Umbilical cord (tissue), 2 donors: ENCODE data around the gene HGF. TPM values are rescaled to one million over a fixed set of nuclear protein-coding genes. Genes with fewer than 3 reads are reported as not detected.

Experiments used
- DNase-seq: peaks from one replicate; pipeline ENCODE4 v3.0.0-alpha.2; 2015; ENCODE audit warnings: low spot score
- total RNA-seq: library from RNA; depleted of rRNA; stranded (reverse); fragments of >200 nt; gene quantifications from one replicate; pipeline ENCODE4 v1.2.3, GENCODE V29; 2014; ENCODE audit warnings: low replicate concordance; ENCODE audit not compliant: insufficient read depth

HGF gene
- total RNA-seq, 1 donor from 2014 or later: 57.1 TPM

DNA sequence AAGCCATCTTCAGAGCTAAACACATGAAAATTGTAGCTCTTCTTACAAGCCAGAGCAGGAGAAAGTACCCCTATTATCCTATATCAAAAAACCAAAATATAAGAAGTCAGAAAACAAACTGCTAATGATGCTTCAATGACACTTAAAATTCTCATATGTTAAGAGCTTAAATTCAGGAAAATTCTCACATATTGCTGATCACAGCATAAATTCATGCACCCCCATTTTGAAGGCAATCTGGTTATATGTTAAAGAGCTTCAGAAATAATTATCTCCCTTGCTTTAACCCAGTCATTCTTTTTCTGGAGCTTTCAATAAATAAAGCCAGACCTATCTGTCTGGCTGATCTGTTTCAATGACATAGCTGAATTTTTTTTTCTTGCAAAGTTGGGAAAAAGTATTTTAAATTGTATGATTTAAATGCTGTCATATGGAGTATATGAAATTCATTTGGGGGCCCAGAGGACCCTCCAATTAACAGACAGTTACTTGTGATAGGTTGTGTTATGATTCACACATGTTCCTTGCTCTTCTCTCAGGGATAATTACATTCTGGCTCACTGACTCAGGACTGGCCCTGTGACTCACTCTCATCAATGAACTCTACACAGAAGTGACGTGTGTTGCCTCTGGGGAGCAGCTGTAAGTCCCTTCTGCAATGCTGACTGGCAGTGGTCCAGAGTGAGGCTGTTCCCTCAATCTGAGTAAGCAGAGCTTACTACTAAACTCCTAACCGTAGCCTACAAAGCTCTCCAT lies 85.2 kb downstream of the HGF start:
- peak; percentile 98 for DNase-seq

DNA sequence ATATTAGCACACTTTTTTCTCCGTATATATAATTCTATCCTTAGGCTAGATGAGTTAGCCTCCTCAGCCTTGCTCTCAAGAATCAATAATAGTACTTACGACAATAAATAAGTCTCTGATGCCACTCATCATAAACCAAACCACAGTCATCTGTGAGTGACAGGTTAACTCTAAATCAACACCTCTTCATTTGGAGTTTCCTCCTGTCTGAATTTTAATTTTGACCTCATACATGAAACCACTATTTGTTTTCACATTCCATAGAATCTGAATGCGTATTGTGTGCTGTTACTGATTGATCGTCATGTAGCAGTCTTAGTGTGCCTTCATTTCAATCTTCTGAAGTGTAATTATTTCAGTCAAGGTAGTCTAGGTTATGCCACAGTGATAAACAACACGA lies 85.8 kb downstream of the HGF start:
- no peak for DNase-seq

DNA sequence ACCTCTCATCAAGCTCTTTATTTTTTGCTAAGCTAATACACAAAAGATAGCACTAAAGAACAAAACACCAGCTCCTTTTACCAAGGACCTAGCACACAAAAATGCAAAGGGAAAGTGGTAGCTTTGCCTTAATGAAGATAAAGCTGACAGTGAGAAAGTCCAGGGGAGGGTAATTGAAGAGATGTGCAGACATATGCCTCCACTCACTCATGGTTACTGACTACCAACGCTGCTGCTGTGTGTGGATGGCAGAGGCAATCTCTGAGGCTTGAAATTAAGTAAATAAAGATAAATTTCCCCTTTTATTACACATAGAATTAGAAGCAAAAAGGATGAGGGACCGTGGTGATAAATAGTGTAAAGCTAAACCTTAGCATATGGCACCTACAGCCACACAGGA lies 87.0 kb downstream of the HGF start:
- no peak for DNase-seq

DNA sequence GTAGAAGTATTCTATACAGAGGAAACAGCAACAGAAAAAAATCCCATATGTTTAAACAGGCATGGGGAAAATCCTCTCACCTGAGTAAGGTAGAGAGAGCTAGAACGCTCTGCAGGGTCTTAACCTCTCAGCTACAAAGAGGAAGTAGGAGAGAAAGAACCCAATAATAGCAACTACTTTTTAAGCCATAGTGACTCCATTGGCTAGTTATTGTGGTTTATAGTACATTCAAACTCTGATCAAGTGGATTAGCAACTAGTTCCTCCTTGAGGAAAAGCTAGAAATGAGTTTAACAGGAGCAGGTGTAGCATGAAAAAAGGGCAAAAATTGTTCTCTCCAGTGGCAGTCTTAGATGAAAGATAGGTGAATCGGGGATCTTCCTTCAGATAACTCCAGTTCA lies 89.7 kb downstream of the HGF start:
- DNase-seq: no peak

DNA sequence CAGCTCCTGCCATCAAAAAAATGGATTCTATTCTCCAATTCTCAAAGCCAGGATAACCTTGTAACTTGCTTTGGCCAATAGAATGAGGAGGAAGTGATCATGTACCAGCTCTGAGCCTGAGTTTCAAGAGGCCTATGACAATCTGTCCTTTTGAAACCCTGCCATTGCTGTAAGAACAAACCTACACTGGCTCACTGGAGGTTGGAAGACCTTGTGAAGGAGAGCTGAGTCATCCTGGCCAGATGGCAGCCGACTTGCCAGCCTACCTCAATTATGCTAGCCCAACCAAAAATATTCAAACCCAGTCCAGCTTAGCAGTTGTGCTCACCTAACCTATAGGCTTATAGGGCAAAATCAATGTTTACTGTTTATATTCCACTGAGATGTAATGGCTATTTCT lies 93.0 kb downstream of the HGF start:
- DNase-seq: no peak

DNA sequence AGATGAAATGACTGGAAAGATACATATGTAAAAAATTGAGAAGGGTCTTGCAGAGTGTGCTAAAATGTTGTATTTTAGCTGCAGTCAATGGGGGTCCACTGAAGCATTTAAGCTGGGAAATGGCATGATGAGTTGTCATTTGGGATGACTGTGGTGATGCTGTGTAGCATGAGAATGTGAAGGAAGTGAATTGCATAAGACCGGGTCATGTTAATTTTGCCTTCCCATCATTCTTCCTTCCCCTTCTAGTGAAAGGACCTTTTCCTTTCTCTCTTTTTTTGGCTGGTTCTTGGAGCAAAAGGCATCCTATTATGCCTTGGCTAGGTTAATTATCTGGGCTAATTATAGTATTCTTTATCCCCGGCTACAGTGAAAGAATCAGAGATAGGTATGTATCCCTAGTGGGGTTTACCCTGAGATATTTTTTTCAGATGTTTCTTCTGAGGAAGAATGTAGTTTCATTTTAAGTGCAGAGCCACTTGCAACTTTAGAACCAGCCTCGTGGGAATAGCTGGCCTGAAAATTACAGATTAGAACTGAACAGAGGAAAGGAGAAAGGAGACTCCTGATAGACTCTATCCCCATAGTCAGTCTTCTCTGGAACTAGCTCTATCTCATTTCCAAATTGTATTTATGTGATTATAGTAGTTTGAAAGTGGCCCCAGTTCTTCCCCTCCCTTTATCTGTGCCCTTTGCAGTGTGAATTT lies 93.6 kb downstream of the HGF start:
- no peak for DNase-seq

DNA sequence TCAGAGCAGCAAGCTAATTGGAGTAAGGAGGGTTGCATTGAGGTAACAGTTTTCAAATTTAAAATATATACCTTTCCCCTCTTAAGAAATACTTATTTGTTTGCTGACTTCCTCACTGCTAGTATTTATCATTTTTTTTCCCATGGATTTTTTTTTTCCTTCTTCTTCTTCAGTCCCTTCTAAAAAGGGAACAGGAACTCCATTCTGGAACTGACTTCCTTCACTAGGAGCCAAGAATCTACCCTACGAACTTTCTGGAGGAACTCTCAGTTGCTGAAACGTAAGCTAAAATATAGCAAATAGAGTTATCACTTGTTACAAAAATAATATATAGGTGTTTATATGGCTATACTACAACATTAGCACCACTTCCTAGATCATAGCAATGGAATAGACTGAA lies 95.4 kb downstream of the HGF start:
- no peak for DNase-seq

DNA sequence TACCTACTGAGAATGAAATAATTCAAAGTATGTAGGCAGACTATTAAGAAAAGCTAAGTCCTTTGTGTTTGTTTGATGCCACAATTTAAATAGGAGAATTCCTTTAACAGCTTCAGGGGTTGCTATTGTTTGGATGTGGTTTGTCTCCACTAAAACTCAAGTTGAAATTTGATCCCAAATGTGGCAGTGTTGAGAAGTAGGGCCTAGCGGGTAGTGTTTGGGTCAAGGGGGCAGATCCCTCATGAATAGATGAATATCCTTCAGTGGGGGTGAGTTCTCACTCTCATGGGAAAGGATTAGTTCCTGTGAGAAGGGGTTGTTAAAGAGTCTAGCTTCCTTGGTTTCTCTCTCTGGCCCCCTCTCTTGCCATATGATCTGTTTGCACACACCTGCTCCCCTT lies 97.0 kb downstream of the HGF start:
- DNase-seq: no peak

DNA sequence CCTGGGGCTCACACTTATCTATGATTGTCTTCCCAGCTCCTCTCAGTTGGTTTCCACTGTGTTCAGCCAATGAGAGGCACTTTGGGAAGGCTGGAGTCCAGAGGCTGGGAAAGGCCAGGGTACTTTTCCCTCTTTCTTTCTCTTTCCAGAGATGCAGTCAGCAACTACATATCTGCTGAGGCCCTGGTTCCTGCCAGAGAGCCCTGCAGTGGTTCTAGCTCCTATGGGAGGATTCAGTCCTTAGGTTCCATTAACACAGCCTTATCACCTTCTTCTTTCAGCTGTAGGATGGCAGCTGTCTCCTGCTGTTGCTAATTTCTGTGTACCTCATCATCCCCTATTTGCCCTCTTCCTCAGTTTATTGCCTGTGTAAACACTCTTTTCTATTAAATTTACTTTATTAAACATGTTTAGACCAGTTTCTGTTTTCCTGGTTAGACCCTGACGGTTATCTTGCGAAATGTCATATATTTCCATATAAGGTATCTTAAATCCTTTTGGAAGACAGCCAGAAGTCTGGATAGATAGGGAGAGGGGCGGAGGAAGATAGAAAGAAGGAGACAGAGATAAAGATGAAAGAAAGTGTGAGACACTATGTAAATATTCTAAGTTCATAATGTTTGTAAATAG lies 100.3 kb downstream of the HGF start:
- DNase-seq: no peak

DNA sequence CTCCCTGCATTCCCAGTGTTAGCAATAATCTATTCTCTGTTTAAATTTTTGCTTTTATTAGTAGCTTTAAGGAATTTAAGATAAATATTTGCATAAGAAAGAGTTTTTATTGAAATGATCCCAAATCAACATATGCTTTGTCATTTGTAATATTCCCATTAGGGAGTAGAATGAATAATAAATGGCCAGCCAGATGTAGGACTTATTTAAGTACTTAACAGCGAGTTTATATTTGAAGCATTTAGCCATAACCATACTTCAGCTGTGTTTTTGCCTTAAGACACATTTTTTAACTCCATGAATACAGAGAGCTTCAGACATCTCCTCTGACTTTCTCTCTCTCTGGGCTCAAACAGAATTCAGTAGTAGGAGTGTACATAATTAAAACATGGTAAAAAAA lies 103.6 kb downstream of the HGF start:
- DNase-seq: no peak

DNA sequence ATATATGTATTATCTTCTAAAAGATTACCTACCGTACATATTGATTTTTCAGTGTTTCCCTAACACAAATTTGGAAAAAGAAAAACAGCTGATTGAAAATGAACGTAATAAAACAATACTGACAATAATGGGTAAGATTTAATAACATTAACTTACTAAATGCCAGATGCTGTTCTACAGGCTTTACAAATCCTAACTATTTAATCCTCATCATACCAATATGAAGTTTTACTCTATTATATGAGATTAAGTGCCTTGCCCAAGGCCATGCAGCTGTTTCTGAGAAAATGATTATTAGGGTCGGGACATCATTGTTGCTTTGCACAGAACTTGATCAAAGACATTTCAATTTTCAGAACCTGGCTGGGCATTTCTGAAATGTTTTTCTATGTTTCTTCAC lies 104.6 kb downstream of the HGF start:
- no peak for DNase-seq

DNA sequence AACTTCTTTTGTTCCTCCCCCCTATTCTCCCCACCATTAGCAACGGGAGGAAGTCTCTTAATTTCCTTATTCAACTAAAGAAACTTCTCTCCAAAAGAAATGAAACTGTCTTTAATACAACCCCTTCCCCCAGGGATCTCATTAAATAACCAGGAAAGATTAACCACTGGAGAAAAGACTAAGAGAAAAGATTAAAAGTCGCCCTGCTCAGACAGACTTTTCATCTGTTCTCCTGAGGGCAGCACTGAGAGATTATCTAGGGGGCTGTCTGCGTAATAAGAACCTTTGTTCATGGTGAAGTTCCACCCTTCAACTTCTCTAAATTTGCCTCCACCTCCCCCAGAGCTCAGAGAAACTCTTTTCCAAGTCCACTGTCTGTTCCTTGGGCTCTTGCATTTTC lies 105.5 kb downstream of the HGF start:
- no peak for DNase-seq

DNA sequence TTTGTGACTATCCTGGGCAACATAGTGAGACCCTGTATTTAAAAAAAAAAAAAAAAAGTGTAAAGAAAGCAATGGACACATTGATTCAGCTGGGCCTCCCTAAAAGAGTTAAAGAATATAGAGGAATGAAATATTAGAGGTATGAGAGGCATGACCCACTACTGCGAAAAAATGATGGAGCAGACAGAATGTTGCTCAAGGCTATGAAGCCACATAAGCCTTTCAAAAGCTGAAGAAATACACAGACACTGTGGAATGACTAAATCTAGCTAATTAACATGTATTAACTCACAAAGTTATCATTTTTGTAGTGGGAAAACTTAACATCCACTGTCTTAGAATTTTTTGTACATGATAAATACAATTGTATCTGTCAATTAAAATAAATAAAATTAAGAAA lies 107.3 kb downstream of the HGF start:
- DNase-seq: no peak

DNA sequence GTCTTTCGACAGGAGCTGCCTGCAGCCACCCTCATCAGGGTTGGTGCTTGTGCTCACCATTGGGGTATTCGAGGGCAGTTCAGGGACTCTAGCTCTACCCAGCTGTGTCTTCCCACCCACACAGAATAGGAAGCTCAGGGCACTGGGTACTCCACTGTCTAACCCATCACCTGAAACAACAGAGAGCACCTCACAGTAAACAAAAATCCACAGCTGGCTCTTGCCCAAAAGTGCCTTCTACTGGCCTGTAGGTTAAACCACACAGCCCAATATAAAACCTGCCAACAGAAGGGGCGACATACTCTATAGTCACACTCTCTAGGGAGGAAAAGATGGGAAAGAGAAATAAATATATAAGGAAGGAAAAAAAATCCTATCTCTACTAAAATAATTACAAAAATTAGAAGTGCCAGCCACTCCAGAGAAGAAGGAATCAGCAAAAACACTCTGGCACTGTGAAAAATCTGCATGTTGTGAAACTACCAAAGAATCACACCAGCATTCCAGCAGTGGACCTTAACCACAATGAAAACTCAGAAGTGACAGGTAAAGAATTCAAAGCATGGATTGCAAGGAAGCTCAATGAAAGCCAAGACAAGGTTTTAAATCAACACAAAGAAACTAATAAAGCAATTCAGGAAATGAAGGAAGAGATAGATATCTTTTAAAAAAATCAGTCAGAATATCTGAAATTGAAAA lies 110.0 kb downstream of the HGF start:
- DNase-seq: no peak

DNA sequence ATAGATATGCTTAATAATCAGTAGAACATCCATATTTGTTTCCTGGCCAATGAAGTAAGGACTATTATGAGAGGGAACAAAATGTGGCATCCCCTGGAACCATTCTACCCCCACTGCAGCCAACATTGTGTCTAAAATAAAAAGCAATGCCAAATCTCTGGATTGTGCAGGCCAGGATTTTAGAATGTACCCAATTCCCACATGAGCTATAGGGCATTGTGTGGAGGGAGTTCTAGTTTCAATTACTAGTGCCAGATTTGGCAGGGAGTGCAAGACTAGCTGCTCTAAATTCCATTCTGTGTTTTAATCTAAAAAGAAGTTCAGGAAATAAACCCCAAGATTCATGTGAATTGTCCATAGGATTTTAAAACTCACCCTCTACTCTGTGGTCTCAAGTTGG lies 112.3 kb downstream of the HGF start:
- no peak for DNase-seq

DNA sequence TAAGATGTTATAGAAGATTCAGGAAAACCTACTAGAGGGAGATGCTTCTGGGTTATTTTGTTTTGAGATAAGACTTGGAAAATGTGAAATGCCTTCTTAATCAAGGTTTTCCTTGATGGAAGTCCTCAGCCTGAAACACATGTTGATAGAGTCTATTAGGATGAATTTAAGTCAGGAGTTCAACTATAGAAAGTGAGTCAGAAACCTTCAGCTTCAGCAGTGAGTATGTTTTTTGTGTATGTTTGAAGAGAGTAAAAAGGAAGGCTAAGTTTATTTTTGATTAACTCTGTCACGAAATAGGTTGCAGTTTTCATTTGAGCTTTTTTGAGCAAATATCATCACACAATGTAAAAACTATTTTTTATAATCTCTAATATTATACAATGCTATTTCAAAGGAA lies 114.6 kb downstream of the HGF start:
- no peak for DNase-seq

DNA sequence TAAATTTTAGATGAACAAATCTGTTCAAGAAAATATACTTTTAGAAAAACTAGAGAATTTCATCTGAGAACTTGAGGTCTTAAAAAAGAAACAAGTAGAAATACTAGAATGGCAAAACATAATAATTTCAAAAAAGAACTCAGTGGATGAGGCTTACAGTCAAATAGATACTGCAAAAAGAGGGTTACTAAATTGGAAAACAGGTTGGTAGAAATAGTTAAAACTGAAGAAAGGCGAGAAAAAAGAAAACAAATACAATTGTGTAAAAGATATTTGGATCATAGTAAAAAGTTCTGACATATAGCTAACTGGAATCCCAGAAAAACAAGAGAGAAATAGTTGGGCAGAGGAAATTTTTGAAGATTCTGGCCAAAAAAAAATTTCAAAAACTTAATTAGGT lies 117.6 kb downstream of the HGF start:
- DNase-seq: no peak
